ENCODE measurements around the gene ZNHIT3. TPM values are rescaled to one million over a fixed set of nuclear protein-coding genes. Genes with fewer than 3 reads are reported as not detected.

ZNHIT3 gene
- total RNA-seq, 1 experiment from 2014 or later = 35.5 TPM

DNA sequence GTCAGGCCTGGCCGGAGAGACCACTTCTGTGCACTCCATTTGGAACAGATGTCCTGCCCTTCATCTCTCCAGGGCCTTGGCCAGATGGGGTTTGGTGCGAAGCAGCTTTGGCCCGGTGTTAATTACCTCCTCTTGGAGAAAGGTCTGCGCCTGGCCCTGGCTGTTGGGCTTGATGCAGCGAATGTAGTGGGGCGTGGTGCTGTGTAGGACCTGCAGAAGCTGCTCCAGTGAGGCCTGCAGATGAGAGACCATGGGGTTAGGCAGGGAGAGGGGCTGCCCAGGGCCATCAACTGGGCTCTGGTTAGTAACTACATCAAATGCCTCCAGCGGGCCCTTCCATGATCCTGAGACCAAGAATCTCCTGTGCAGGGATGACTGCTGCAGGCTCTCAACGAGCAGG lies 18.7 kb downstream of the ZNHIT3 start:
- no peak overlapping the region for H3K4me3 ChIP-seq
- H4K20me1 ChIP-seq (ENCODE audit: insufficient read depth) = no peaks in the 10 kb centered on the region
- intact Hi-C loops (cut with micrococcal nuclease; ENCODE audit: unreplicated experiment) = no loop called here
- ChIA-PET CTCF (no interaction called here), POLR2A (ENCODE audit: unreplicated experiment) (no interaction called here)
- no peak overlapping the region for H3K27ac ChIP-seq
- no peak overlapping the region for H2AFZ ChIP-seq
- DNase-seq = no peak
- BruUV-seq (replicated peaks) = no TSS peak
- no peaks in the 10 kb centered on the region for H3F3A ChIP-seq (ENCODE audit: insufficient read depth, low read depth)
- H3K9me3 ChIP-seq (ENCODE audit: insufficient read depth, low read depth) = no peaks in the 10 kb centered on the region
- H3K27me3 ChIP-seq (ENCODE audit: insufficient read depth, low read depth) = no peaks in the 10 kb centered on the region
- H3K4me2 ChIP-seq = no peak overlapping the region
- TF ChIP-seq, protein P1, sequence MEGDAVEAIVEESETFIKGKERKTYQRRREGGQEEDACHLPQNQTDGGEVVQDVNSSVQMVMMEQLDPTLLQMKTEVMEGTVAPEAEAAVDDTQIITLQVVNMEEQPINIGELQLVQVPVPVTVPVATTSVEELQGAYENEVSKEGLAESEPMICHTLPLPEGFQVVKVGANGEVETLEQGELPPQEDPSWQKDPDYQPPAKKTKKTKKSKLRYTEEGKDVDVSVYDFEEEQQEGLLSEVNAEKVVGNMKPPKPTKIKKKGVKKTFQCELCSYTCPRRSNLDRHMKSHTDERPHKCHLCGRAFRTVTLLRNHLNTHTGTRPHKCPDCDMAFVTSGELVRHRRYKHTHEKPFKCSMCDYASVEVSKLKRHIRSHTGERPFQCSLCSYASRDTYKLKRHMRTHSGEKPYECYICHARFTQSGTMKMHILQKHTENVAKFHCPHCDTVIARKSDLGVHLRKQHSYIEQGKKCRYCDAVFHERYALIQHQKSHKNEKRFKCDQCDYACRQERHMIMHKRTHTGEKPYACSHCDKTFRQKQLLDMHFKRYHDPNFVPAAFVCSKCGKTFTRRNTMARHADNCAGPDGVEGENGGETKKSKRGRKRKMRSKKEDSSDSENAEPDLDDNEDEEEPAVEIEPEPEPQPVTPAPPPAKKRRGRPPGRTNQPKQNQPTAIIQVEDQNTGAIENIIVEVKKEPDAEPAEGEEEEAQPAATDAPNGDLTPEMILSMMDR (conservative IDR thresholded peaks at IDR 0.05) = no peak
- no peaks in the 10 kb centered on the region for H3K4me1 ChIP-seq (replicated peaks; ENCODE audit: insufficient read depth)
- no peaks in the 10 kb centered on the region for H3K79me2 ChIP-seq (ENCODE audit: low read depth)
- H3K9me2 ChIP-seq (ENCODE audit: insufficient read depth) = no peaks in the 10 kb centered on the region
- H3K36me3 ChIP-seq (ENCODE audit: low read depth) = peaks cover 9% of the 10 kb centered on the region; the same call in 1 of the 2 replicates

DNA sequence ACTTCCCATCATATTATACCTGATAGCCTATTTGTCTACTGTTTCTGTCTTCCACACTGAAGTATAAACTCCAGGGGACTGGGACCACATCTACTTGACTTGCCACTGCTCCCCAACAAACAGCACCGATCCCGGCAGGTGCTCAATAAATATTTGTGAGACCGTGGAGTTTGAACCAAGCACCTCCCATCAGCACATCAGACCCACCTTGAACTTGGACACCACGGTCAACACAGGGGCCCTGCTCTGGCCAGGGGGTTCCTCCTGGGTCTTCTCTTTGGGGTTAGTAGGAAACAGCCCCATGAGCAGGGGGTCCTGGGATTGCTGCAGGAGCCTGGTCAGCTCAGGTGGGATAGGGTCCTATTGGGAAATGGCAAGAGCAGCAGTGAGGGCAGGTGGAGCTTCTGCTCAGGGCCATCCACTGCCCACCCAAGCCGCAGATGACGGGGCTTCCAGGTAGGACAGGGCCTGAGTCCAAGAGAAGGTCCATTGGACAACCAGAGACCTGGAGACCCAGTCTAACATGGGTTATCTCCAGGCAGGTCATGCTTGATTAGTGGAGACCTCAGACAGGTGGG lies 19.9 kb downstream of the ZNHIT3 start:
- Histone ChIP-seq H2AFZ (no peak overlapping the region), H3K9me3 (ENCODE audit: insufficient read depth, low read depth) (no peaks in the 10 kb centered on the region), H3K4me1 (replicated peaks; ENCODE audit: insufficient read depth) (no peaks in the 10 kb centered on the region), H3K9me2 (ENCODE audit: insufficient read depth) (no peaks in the 10 kb centered on the region), H4K20me1 (ENCODE audit: insufficient read depth) (no peaks in the 10 kb centered on the region), H3K79me2 (ENCODE audit: low read depth) (no peaks in the 10 kb centered on the region), H3K36me3 (ENCODE audit: low read depth) (peaks cover 5% of the 10 kb centered on the region; the same call in 1 of the 2 replicates), H3K4me3 (no peak overlapping the region), H3K27me3 (ENCODE audit: insufficient read depth, low read depth) (no peaks in the 10 kb centered on the region), H3K4me2 (no peak overlapping the region), H3F3A (ENCODE audit: insufficient read depth, low read depth) (no peaks in the 10 kb centered on the region), H3K27ac (no peak overlapping the region)
- POLR2A ChIA-PET (ENCODE audit: unreplicated experiment) = no interaction called here
- DNase-seq = no peak
- CTCF ChIA-PET = no interaction called here
- BruUV-seq (replicated peaks) = no TSS peak
- TF ChIP-seq EZH2 (IDR thresholded peaks at IDR 0.05; ENCODE audit: low read depth) = no peak
- TF ChIP-seq, protein P1 (conservative IDR thresholded peaks at IDR 0.05) = no peak
- intact Hi-C loops (cut with micrococcal nuclease; ENCODE audit: unreplicated experiment) = no loop called here

DNA sequence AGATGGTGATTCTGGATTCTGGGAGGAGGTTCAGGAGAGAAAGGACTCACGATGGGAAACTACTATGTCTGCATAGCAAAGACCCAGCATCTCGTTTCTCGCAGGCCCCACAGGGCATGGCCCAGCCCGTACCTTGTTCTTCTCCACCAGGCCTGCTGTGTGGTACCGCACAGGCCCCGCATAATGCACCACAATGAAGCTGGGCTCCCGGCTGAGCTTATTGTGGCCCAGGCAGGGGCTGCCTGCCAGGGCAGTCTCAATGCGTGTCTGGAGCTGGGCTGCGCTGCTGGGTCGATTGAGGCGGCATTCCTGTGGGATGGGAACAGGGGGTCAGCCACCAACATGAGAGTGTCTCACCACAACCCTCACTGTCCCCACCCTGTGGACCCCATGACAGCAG lies 20.4 kb downstream of the ZNHIT3 start:
- no TSS peak for BruUV-seq (replicated peaks)
- no peak overlapping the region for H2AFZ ChIP-seq

More for the DNA sequence above, 20.4 kb downstream of the ZNHIT3 start:
- no peaks in the 10 kb centered on the region for H3K4me1 ChIP-seq (replicated peaks; ENCODE audit: insufficient read depth)
- no peaks in the 10 kb centered on the region for H3K79me2 ChIP-seq (ENCODE audit: low read depth)
- H3F3A ChIP-seq (ENCODE audit: insufficient read depth, low read depth) = no peaks in the 10 kb centered on the region
- TF ChIP-seq, protein P1 (conservative IDR thresholded peaks at IDR 0.05) = no peak
- TF ChIP-seq EZH2 (IDR thresholded peaks at IDR 0.05; ENCODE audit: low read depth) = no peak
- H3K4me2 ChIP-seq = no peak overlapping the region
- H3K9me3 ChIP-seq (ENCODE audit: insufficient read depth, low read depth) = no peaks in the 10 kb centered on the region
- no peak overlapping the region for H3K4me3 ChIP-seq
- no peaks in the 10 kb centered on the region for H3K27me3 ChIP-seq (ENCODE audit: insufficient read depth, low read depth)
- POLR2A ChIA-PET (ENCODE audit: unreplicated experiment) = no interaction called here
- H3K36me3 ChIP-seq (ENCODE audit: low read depth) = peaks cover 5% of the 10 kb centered on the region; the same call in 1 of the 2 replicates
- intact Hi-C loops (cut with micrococcal nuclease; ENCODE audit: unreplicated experiment) = no loop called here
- no peaks in the 10 kb centered on the region for H4K20me1 ChIP-seq (ENCODE audit: insufficient read depth)
- no peaks in the 10 kb centered on the region for H3K9me2 ChIP-seq (ENCODE audit: insufficient read depth)
- CTCF ChIA-PET = no interaction called here
- no peak overlapping the region for H3K27ac ChIP-seq
- no peak for DNase-seq

Measured in PC-9 (cell line).